Measurements from ENCODE around the gene VAMP8. TPM values are rescaled to one million over a fixed set of nuclear protein-coding genes. Genes with fewer than 3 reads are reported as not detected.

VAMP8 gene
- total RNA-seq, 1 experiment from 2014 or later, result 0.27 TPM

DNA sequence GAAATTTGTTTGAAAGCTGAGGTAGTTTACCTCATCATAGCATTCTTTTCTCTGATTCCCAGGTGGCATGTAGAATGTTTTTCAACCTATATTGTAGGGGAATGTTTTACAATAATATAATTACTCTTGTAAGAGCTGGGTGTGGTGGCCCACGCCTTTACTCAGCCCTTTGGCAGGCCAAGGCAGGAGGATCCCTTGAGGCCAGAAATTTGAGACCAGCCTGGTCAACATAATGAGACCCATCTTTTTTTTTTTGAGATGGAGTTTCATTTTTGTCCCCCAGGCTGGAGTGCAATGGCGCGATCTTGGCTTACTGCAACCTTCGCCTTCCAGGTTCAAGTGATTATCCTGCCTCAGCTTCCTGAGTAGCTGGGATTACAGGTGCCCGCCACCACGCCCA is 42.2 kb downstream of the VAMP8 start:
- DNase-seq (ENCODE audit: low read depth), result no peak

DNA sequence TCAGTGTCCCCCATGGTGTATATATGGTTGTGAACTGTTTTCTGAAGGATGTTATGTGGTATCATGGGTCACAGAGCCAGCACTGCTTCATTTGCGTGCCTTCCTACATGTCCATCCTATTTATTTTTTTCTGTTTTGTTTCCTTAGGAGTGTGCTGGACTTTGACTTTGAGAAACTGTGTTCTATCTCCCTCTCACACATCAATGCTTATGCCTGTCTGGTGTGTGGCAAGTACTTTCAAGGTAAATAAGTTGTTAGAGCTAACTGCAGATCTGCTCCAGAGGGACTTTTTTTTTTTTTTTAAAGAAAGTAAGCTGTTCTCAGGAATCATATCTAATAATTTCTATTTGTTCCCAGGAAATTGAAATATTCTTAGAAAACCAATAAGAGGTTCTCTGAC is 44.0 kb downstream of the VAMP8 start:
- DNase-seq (ENCODE audit: low read depth), result no peak

DNA sequence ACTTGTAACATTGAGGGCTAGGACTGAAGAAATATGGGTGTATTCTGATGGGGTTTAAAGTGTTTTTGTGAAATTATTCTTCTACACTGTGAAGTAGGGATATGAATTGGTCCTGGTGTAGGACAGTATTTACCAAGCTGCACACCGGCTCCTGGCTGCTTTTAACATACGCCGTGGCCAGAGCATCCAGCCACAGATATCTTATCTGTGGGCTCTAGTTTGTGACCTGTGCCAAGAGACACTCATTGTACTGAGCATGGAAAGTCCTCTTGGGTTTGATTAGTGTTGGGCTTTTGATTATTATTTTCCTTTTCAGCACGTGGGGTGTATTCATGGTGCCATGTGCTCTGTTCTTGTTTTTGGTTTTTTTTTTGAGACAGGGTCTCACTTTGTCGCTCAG is 46.6 kb downstream of the VAMP8 start:
- DNase-seq (ENCODE audit: low read depth), result no peak

DNA sequence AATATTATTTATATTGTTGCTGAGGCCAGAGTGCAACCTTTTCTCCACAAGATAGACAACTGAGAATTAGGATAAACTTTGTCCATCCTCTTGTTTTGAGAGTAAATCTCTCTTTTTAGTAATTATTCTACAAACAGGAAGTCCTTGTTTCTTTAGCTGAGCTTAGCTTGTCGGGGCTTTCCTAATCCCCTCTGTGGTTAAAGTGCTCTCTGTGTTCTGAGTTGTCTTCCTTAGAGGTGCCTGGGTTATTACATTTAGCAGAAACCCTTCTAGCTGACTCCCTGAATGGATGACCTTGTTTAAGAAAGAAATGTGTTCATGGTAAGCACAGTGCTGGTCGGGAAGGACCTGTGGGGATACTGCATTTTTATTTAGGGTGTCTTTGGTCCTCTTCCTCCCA is 51.3 kb downstream of the VAMP8 start:
- no peak for DNase-seq (ENCODE audit: low read depth)

DNA sequence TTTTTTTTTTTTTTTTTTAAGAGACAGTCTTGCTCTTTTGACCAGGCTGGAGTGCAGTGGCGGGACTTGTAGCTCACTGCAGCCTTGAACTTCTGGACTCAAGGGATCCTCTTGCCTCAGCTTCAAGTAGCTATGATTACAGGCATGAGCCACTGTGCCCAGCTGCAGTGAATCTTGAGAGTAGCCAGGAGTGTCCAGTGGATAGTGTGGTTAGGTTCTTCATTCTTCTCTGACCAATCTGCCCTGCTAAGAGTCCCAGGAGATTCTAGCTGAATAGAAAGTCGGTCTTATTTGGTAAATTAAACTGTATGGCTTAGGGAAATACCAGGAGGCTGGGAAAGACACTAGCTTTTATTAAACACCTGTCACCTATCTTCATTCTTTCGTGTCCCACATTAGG is 53.9 kb downstream of the VAMP8 start:
- no peak for DNase-seq (ENCODE audit: low read depth)

Other genes with a start within 250 kb of the VAMP8 start
- 88.8 and 134 TPM in 2 replicates for gene TGOLN2, start 249.6 kb upstream of the VAMP8 start, total RNA-seq (2014; rRNA removed; shearing (Covaris generic))
- 19.0 and 25.0 TPM in 2 replicates for gene RETSAT, start 223.1 kb upstream of the VAMP8 start, total RNA-seq (2014; rRNA removed; shearing (Covaris generic))
- 9.6 and 13.1 TPM in 2 replicates for gene ELMOD3, start 222.8 kb upstream of the VAMP8 start, total RNA-seq (2014; rRNA removed; shearing (Covaris generic))
- gene CAPG, start 167.2 kb upstream of the VAMP8 start, total RNA-seq (2014; rRNA removed; shearing (Covaris generic)), result 78.8 and 89.4 TPM in 2 replicates
- not detected in 2 replicates for gene SH2D6, start 158.9 kb upstream of the VAMP8 start, total RNA-seq (2014; rRNA removed; shearing (Covaris generic))
- 42.2 and 72.4 TPM in 2 replicates for gene MAT2A, start 38.4 kb upstream of the VAMP8 start, total RNA-seq (2014; rRNA removed; shearing (Covaris generic))
- gene GGCX, start 16.1 kb upstream of the VAMP8 start, total RNA-seq (2014; rRNA removed; shearing (Covaris generic)), result 21.2 and 56.2 TPM in 2 replicates
- 15.1 and 22.3 TPM in 2 replicates for gene VAMP5, start 6.8 kb downstream of the VAMP8 start, total RNA-seq (2014; rRNA removed; shearing (Covaris generic))
- 332 and 413 TPM in 2 replicates for gene RNF181, start 18.2 kb downstream of the VAMP8 start, total RNA-seq (2014; rRNA removed; shearing (Covaris generic))
- 2.3 and 3.6 TPM in 2 replicates for gene TMEM150A, start 25.1 kb downstream of the VAMP8 start, total RNA-seq (2014; rRNA removed; shearing (Covaris generic))
- 11.9 and 19.1 TPM in 2 replicates for gene C2orf68, start 34.5 kb downstream of the VAMP8 start, total RNA-seq (2014; rRNA removed; shearing (Covaris generic))
- gene USP39, start 38.6 kb downstream of the VAMP8 start, total RNA-seq (2014; rRNA removed; shearing (Covaris generic)), result 102 and 118 TPM in 2 replicates
- not detected in 2 replicates for gene SFTPB, start 90.6 kb downstream of the VAMP8 start, total RNA-seq (2014; rRNA removed; shearing (Covaris generic))
- not detected in 2 replicates for gene GNLY, start 116.8 kb downstream of the VAMP8 start, total RNA-seq (2014; rRNA removed; shearing (Covaris generic))
- gene ATOH8, start 176.4 kb downstream of the VAMP8 start, total RNA-seq (2014; rRNA removed; shearing (Covaris generic)), result 21.4 and 43.0 TPM in 2 replicates

Data from M059J (cell line).